OCI-LY1 (cell line): ENCODE data around the gene OAF.

Experiments used
- H2AFZ ChIP-seq: fragments of 200-600 bp; sonication (generic), shearing (Covaris generic); 2 replicates; pipeline ENCODE4 v1.6.0; 2014; ENCODE audit warnings: antibody characterized with exemption, mild to moderate bottlenecking, low read length
- H3F3A ChIP-seq: fragments of 200-600 bp; sonication (generic), shearing (Covaris generic); 2 replicates; pipeline ENCODE4 v1.6.0; 2014; ENCODE audit warnings: mild to moderate bottlenecking, antibody characterized with exemption, low read length, moderate library complexity; ENCODE audit not compliant: insufficient read depth
- H3K27ac ChIP-seq: fragments of 200-600 bp; sonication (generic); 2 replicates; pipeline ENCODE4 v1.5.1; 2014; ENCODE audit warnings: low read length, mixed run types, mild to moderate bottlenecking, low read depth; ENCODE audit not compliant: poor library complexity, severe bottlenecking
- H3K27me3 ChIP-seq: fragments of 200-600 bp; sonication (generic); 2 replicates; pipeline ENCODE4 v1.6.0; 2014; ENCODE audit warnings: antibody characterized with exemption, mild to moderate bottlenecking, low read length, moderate library complexity; ENCODE audit not compliant: insufficient read depth
- H3K36me3 ChIP-seq: fragments of 200-600 bp; sonication (generic); 2 replicates; pipeline ENCODE4 v1.6.1; 2014; ENCODE audit warnings: mild to moderate bottlenecking, antibody characterized with exemption, low read length, moderate library complexity, mixed read lengths; ENCODE audit not compliant: insufficient read depth
- H3K4me1 ChIP-seq: fragments of 200-600 bp; sonication (generic); 2 replicates; pipeline ENCODE4 v1.5.1; 2014; ENCODE audit warnings: mild to moderate bottlenecking, low read length, moderate library complexity; ENCODE audit not compliant: insufficient read depth, severe bottlenecking
- H3K4me2 ChIP-seq: fragments of 200-600 bp; sonication (generic), shearing (Covaris generic); 2 replicates; pipeline ENCODE4 v1.6.1; 2014; ENCODE audit warnings: low read length
- H3K4me3 ChIP-seq: fragments of 200-600 bp; sonication (generic); 2 replicates; pipeline ENCODE4 v1.5.1; 2014; ENCODE audit warnings: low read length, low read depth, mild to moderate bottlenecking, mixed read lengths; ENCODE audit not compliant: poor library complexity, severe bottlenecking
- H3K79me2 ChIP-seq: fragments of 200-600 bp; shearing (Covaris generic); 2 replicates; pipeline ENCODE4 v1.6.1; 2016; ENCODE audit warnings: mixed run types, low read length, mixed read lengths; ENCODE audit not compliant: insufficient read depth
- H3K9ac ChIP-seq: fragments of 200-600 bp; sonication (generic), shearing (Covaris generic); 2 replicates; pipeline ENCODE4 v1.6.1; 2014; ENCODE audit warnings: mild to moderate bottlenecking, low read length, mixed read lengths
- H3K9me2 ChIP-seq: fragments of 200-600 bp; sonication (generic), shearing (Covaris generic); 2 replicates; pipeline ENCODE4 v1.6.1; 2014; ENCODE audit warnings: low read depth, mild to moderate bottlenecking, low read length, mixed read lengths
- H3K9me3 ChIP-seq: fragments of 200-600 bp; shearing (Covaris generic); 2 replicates; pipeline ENCODE4 v1.6.1; 2014; ENCODE audit warnings: low read length, mixed read lengths
- H4K20me1 ChIP-seq: fragments of 200-600 bp; sonication (generic), shearing (Covaris generic); 2 replicates; pipeline ENCODE4 v1.6.0; 2016; ENCODE audit warnings: mild to moderate bottlenecking, low read length; ENCODE audit not compliant: insufficient read depth
- EZH2 ChIP-seq: fragments of 200-600 bp; sonication (generic), shearing (Covaris generic); IDR thresholded peaks from 2 replicates; pipeline ENCODE4 v1.8.0; 2017; ENCODE audit warnings: borderline replicate concordance, mixed run types, mild to moderate bottlenecking, antibody characterized with exemption, low read length, moderate library complexity, mixed read lengths
- TF ChIP-seq, protein P1 (sequence below): fragments of 200-600 bp; sonication (generic), shearing (Covaris generic); IDR thresholded peaks from 2 replicates; pipeline ENCODE4 v1.5.1; 2017; ENCODE audit warnings: mild to moderate bottlenecking, antibody characterized with exemption, low read length, moderate library complexity, mixed read lengths

Gene OAF

DNA sequence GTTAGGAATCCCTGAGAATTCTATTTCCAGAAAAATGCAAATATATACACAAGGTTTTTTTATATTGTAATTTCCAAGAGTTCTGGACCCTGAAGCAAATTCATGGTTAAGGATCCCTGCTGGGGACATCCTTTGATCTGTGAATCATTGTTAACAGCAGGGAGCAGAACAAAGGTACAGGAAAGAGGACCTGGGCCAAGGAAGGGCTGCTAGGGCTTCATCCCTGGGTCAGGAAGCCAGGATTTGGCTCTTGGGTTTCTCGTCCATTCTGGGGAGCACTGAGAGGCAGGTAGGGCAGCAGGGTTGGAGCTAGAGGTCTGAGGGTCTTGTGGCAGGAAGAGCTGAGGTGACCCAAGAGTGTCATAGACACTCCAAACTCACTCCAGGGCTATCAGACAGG, 10.2 kb upstream of the OAF start:
- TF ChIP-seq, protein P1, sequence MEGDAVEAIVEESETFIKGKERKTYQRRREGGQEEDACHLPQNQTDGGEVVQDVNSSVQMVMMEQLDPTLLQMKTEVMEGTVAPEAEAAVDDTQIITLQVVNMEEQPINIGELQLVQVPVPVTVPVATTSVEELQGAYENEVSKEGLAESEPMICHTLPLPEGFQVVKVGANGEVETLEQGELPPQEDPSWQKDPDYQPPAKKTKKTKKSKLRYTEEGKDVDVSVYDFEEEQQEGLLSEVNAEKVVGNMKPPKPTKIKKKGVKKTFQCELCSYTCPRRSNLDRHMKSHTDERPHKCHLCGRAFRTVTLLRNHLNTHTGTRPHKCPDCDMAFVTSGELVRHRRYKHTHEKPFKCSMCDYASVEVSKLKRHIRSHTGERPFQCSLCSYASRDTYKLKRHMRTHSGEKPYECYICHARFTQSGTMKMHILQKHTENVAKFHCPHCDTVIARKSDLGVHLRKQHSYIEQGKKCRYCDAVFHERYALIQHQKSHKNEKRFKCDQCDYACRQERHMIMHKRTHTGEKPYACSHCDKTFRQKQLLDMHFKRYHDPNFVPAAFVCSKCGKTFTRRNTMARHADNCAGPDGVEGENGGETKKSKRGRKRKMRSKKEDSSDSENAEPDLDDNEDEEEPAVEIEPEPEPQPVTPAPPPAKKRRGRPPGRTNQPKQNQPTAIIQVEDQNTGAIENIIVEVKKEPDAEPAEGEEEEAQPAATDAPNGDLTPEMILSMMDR, result no peak
- no peak for TF ChIP-seq EZH2
- no peaks in the 10 kb centered on the region for H3K9me2 ChIP-seq

DNA sequence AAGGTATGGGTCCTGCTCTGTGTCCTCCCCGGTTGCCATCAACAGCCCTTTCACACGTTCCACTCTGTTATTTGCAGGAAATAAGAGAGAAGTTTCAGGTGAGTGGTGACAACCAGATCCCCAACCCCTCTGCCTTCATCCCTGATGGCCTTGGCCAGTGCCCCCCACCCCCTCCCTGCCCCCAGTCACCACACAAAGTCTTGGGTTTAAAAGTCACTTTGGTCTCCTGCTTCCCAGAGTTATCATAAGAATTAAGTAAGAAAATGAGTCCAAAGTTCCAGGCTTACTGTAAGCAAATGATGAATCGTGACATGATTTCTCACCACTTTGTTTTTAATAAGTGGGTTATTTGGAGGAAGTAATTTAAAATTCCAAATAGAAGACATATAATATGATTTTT, 9.2 kb upstream of the OAF start:
- no peaks in the 10 kb centered on the region for H3F3A ChIP-seq
- H3K27ac ChIP-seq, result no peak overlapping the region
- H3K9ac ChIP-seq, result no peak overlapping the region
- H3K36me3 ChIP-seq, result no peaks in the 10 kb centered on the region
- TF ChIP-seq, protein P1, result no peak
- no peaks in the 10 kb centered on the region for H4K20me1 ChIP-seq
- H3K4me2 ChIP-seq, result no peak overlapping the region
- H3K4me3 ChIP-seq, result no peak overlapping the region
- H3K9me2 ChIP-seq, result no peaks in the 10 kb centered on the region
- H3K4me1 ChIP-seq, result no peaks in the 10 kb centered on the region
- H3K79me2 ChIP-seq, result no peaks in the 10 kb centered on the region
- H2AFZ ChIP-seq, result no peak overlapping the region
- no peaks in the 10 kb centered on the region for H3K27me3 ChIP-seq
- no peaks in the 10 kb centered on the region for H3K9me3 ChIP-seq

More for the DNA sequence above, 10.2 kb upstream of the OAF start:
- Histone ChIP-seq H3K4me3 (no peak overlapping the region), H3K27me3 (no peaks in the 10 kb centered on the region), H3K9ac (no peak overlapping the region), H3F3A (no peaks in the 10 kb centered on the region), H3K9me3 (no peaks in the 10 kb centered on the region), H2AFZ (no peak overlapping the region), H3K4me1 (no peaks in the 10 kb centered on the region), H3K79me2 (no peaks in the 10 kb centered on the region), H4K20me1 (no peaks in the 10 kb centered on the region), H3K4me2 (no peak overlapping the region), H3K36me3 (no peaks in the 10 kb centered on the region), H3K27ac (no peak overlapping the region)

DNA sequence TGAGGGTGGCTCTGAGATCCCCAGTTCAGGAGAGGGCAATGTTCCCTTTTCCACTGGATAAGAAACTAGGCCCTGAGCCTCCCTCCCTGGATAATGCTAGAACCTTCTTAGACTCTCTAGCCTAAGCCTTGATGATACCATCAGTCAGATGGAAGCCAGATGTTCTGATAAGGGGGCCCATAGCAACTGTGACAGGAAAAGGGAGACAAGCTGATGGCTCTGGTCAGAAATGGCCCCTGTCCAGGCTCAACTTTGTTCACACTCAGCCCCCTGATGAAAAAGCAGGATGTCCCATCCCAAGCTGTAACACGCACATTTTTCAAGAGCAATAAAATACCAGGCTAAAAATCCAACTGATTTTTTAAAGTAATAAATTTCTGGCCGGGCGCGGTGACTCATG, 7.2 kb upstream of the OAF start:
- no peak overlapping the region for H3K4me2 ChIP-seq
- H3F3A ChIP-seq, result no peaks in the 10 kb centered on the region
- no peak overlapping the region for H3K4me3 ChIP-seq
- H3K27me3 ChIP-seq, result no peaks in the 10 kb centered on the region
- TF ChIP-seq, protein P1, result no peak
- TF ChIP-seq EZH2, result no peak
- H3K9me2 ChIP-seq, result no peaks in the 10 kb centered on the region
- H3K9ac ChIP-seq, result no peak overlapping the region
- no peaks in the 10 kb centered on the region for H3K9me3 ChIP-seq
- no peak overlapping the region for H2AFZ ChIP-seq
- H3K27ac ChIP-seq, result no peak overlapping the region
- H3K79me2 ChIP-seq, result no peaks in the 10 kb centered on the region
- no peaks in the 10 kb centered on the region for H3K4me1 ChIP-seq
- no peaks in the 10 kb centered on the region for H4K20me1 ChIP-seq
- no peaks in the 10 kb centered on the region for H3K36me3 ChIP-seq
